Right lobe of liver (tissue), 6 donors: Measurements from ENCODE around the gene STAT6. TPM values are rescaled to one million over a fixed set of nuclear protein-coding genes. Genes with fewer than 3 reads are reported as not detected.

Experiments used
- ATAC-seq, 4 donors: fragments of 200-7000 bp; cut with Tn5 transposase; one replicate each; pipeline ENCODE4 v1.9.1; 2020; ENCODE audit warnings: mild to moderate bottlenecking in 4 of 4, moderate library complexity in 4 of 4
- DNase-seq, 3 donors: peaks; one replicate each; pipeline ENCODE4 v3.0.0-alpha.2; 2020
- H3K27ac ChIP-seq, 3 donors: fragments of 200-600 bp; one replicate each; pipeline ENCODE4 v1.8.0; 2022
- H3K27me3 ChIP-seq, 2 donors: fragments of 200-600 bp; one replicate each; pipeline ENCODE4 v1.8.0; 2022
- H3K36me3 ChIP-seq, 4 donors: fragments of 200-600 bp; sonication (generic) in 1 of 4; one replicate each; pipeline versions ENCODE4 v1.5.1 to v1.8.0; 2017 to 2022; ENCODE audit warnings: control low read depth in 1 of 4
- H3K4me1 ChIP-seq, 4 donors: fragments of 200-600 bp; sonication (generic) in 1 of 4; one replicate each; pipeline versions ENCODE4 v1.5.1 to v1.8.0; 2017 to 2022; ENCODE audit warnings: control low read depth in 1 of 4
- H3K4me3 ChIP-seq, 3 donors: fragments of 200-600 bp; one replicate each; pipeline ENCODE4 v1.8.0; 2022
- H3K9me3 ChIP-seq, 4 donors: fragments of 200-600 bp; sonication (generic) in 1 of 4; one replicate each; pipeline versions ENCODE4 v1.5.1 to v1.8.0; 2017 to 2022; ENCODE audit warnings: control low read depth in 1 of 4
- POLR2A ChIP-seq: fragments of 450-650 bp; IDR thresholded peaks from one replicate; pipeline ENCODE4 v1.6.1; 2017; ENCODE audit warnings: antibody characterized with exemption, mild to moderate bottlenecking
- WGBS: methylation state at CpG from one replicate; pipeline ENCODE4 v1.1.6; 2018; ENCODE audit warnings: low coverage, low lambda C conversion rate; ENCODE audit not compliant: insufficient coverage; ENCODE audit errors: missing lambda C conversion rate; 5-methylcytosine and 5-hydroxymethylcytosine counted together
- intact Hi-C, 2 donors: fragments of 100-400 bp; cut with DNase I; formaldehyde crosslinking; loops; one replicate each; pipeline versions ENCODE4 v1.11.2 to v1.14.1; 2022
- total RNA-seq, 6 experiments: library from RNA; depleted of rRNA in 2 of 6; stranded (reverse); fragments of >200 nt in 2 of 6; fragmentation: NEBNext Ultra II Directional in 3 of 6; extraction: Animal tissue kit (Norgen Biotek cat#: 25700) in 3 of 6; gene quantifications; one replicate each; pipeline versions ENCODE4 v1.1.0 to v1.2.4, GENCODE V29; 2016 to 2023
- TF ChIP-seq, protein P1 (sequence below), 4 donors: fragments of 200-600 bp in 3 of 4; fragments of 450-650 bp in 1 of 4; IDR thresholded peaks; one replicate each; pipeline versions ENCODE4 v1.5.1 to v1.8.0; 2016 to 2022; ENCODE audit warnings: antibody characterized with exemption in 4 of 4, mild to moderate bottlenecking in 2 of 4
- donor health status: DM: no; HTN: yes; CAD: no.
- donor health status: DM: no; HTN: no; CAD: no.
- donor health status: DM: no; HTN: no; CAD: no.
- donor health status: DM: no; HTN: yes; CAD: no.
- donor health status: DM: no; HTN: yes; CAD: no.

The STAT6 gene
- total RNA-seq, 6 experiments from 2014 or later, result 61.8 to 108 (median 94.7) TPM

DNA sequence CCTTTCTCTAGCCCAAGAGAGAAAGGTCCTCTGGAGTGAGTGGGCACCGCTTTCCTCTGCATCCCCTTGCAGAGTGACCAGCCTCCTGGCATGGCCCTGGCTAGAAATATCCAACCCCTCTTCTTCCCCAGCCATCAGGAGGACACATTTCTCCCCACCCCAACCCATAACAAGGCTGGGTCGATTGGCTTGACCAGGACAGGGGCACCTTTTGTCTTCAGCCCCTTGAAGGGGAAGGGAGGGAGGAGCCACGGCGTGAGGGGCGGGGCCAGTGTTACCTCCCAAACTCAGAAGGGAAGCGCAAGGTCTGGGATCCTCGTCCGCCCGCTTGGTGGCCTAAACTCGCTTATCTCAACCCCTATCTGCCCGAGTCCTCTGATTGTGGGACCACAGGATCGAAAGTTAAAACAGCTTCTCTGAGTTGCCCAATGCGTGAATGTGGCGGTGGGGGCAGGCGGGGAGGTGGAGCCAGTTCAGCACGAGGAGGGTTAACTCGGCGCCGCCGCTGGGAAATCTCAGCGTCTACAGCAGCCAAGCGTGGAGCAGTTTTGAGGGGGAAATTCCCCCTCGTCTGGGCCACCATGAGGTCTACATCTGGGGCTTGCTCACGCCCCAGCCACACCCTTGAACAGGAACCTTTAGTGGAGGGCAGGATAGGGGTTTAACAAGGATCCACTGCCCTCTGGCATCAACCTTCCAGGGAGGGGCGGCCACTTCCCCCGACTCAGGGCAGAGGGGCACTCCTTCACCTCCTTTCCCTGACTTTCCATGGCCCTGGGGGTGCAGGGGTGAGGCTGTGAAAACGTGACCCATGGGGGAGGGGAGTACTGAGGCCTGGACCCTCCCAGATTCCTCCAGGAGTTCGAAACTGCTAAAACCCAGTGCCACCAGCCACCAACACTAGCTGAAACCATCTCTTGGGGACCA, 795 bp downstream of the STAT6 start:
- H3K4me3 ChIP-seq, result peak overlapping the region; percentile 63 to 66 (median 66)
- intact Hi-C loops, result loop anchor here in 1 of 2 donors (5.0 kb wide), 1 partner anchor 43 kb away; no protein-coding TSS in a partner anchor
- TF ChIP-seq, protein P1, sequence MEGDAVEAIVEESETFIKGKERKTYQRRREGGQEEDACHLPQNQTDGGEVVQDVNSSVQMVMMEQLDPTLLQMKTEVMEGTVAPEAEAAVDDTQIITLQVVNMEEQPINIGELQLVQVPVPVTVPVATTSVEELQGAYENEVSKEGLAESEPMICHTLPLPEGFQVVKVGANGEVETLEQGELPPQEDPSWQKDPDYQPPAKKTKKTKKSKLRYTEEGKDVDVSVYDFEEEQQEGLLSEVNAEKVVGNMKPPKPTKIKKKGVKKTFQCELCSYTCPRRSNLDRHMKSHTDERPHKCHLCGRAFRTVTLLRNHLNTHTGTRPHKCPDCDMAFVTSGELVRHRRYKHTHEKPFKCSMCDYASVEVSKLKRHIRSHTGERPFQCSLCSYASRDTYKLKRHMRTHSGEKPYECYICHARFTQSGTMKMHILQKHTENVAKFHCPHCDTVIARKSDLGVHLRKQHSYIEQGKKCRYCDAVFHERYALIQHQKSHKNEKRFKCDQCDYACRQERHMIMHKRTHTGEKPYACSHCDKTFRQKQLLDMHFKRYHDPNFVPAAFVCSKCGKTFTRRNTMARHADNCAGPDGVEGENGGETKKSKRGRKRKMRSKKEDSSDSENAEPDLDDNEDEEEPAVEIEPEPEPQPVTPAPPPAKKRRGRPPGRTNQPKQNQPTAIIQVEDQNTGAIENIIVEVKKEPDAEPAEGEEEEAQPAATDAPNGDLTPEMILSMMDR (IDR thresholded peaks at IDR 0.05), result no peak
- TF ChIP-seq POLR2A, result no peak
- H3K27ac ChIP-seq, result peak overlapping the region; percentile 93 to 100 (median 100)
- no peaks in the 10 kb centered on the region for H3K27me3 ChIP-seq
- DNase-seq, result peak; percentile 79 to 86 (median 83)
- peaks cover 0 to 24% (median 3%) of the 10 kb centered on the region in 4 donors for H3K4me1 ChIP-seq
- ATAC-seq, result peak; percentile 44 to 56 (median 48)
- no peaks in the 10 kb centered on the region for H3K9me3 ChIP-seq
- 5% methylated on average over 14 of the region's 28 CpGs for WGBS
- peaks cover 0 to 20% (median 9%) of the 10 kb centered on the region in 4 donors for H3K36me3 ChIP-seq

DNA sequence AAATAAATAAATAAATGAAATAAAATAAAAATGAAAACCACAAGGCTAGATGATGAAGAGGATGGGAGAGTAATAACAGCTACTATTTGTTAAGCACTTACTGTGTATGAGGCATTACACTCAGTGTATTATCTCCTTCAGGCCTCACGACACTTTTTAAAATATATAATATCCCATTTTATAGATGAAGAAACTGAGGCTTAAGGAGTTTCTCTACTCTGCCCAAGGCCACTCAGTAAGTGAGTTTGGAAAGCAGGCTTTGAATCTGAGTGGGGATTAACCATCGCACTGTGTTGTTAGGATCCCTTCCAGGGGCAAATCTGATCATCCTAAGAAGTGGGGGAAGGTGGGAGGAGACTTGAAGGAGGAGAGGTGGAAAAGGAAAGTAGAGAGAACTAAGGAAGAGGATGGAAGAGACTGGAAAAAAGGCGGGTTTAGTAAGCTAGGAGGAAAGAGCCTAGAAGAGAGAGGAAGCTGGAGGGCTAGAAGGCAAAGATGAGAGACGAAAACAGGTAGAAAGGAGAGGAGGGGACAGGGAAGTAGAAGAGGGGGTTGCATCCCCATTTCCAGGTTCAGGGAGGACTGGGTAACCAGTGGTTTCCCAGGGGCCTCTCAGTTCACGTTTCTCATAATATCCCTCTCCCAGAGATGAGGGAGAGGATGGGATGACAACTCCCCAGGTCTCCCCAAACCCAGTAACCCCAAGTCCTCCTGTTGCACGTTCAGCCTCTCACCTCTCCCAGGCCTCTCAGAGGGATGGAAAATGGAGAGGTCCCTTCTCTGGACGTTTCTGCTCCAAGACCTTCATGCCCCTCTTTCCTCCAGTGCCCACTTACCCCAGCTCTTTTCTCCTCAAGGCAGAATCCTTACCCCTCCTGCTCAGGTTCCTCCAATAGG, 1.7 kb downstream of the STAT6 start:
- Histone ChIP-seq H3K36me3 (peaks cover 0 to 27% (median 12%) of the 10 kb centered on the region in 4 donors), H3K4me3 (peak overlapping the region; percentile 63 to 66 (median 66)), H3K9me3 (no peaks in the 10 kb centered on the region), H3K4me1 (peaks cover 0 to 24% (median 3%) of the 10 kb centered on the region in 4 donors), H3K27ac (peak overlapping the region; percentile 93 to 100 (median 100)), H3K27me3 (no peaks in the 10 kb centered on the region)
- DNase-seq (no peak), ATAC-seq (no peak)
- intact Hi-C loops, result loop anchor here (5.0 kb wide), 2 partner anchors 37 to 42 kb away; no protein-coding TSS in a partner anchor
- 43% methylated on average over 7 of the region's 7 CpGs for WGBS
- TF ChIP-seq, protein P1 (IDR thresholded peaks at IDR 0.05), result no peak
- no peak for TF ChIP-seq POLR2A

DNA sequence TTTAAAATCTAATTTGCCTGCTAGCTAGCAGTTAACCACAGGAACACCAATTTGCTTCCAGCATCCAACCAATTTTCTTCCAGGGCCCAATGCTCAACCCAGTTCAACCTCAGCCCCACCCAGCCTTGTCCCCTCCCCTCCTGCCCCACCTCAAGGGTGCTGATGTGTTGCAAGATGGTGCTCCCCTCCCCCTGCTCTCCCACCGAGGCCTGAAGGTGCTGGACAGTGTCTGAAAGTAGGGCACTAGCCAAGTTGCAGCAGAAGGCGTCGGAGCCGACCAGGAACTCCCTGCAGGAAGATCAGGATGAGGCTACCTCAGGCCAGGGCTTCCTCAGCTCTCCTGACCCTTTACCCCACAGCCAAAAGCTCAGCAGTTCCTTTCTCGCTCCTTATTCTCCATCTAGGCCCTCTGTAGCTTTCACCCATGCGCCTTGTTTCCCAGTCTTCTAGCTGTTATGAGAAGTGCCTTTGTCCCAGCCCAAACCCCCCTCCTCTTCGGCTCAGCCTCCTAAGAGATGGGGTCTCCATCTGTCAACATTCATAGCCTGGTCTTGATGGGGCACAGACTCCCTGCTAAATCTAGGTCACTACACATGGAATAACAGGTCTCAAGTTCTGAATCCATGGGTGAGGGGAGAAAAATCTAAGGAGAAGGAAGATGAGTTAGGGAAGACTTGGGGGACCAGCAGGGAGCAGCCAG, 3.6 kb downstream of the STAT6 start:
- intact Hi-C loops, result loop anchor here in 1 of 2 donors (5.0 kb wide), 1 partner anchor 35 kb away; no protein-coding TSS in a partner anchor
- no peak for TF ChIP-seq POLR2A
- peaks cover 0 to 36% (median 15%) of the 10 kb centered on the region in 4 donors for H3K36me3 ChIP-seq
- H3K27ac ChIP-seq, result no peak overlapping the region
- H3K4me1 ChIP-seq, result peaks cover 0 to 36% (median 8%) of the 10 kb centered on the region in 4 donors
- DNase-seq (no peak), ATAC-seq (no peak)
- H3K27me3 ChIP-seq, result no peaks in the 10 kb centered on the region
- no peak overlapping the region for H3K4me3 ChIP-seq
- no peaks in the 10 kb centered on the region for H3K9me3 ChIP-seq
- WGBS, result 76% methylated on average over 7 of the region's 7 CpGs

DNA sequence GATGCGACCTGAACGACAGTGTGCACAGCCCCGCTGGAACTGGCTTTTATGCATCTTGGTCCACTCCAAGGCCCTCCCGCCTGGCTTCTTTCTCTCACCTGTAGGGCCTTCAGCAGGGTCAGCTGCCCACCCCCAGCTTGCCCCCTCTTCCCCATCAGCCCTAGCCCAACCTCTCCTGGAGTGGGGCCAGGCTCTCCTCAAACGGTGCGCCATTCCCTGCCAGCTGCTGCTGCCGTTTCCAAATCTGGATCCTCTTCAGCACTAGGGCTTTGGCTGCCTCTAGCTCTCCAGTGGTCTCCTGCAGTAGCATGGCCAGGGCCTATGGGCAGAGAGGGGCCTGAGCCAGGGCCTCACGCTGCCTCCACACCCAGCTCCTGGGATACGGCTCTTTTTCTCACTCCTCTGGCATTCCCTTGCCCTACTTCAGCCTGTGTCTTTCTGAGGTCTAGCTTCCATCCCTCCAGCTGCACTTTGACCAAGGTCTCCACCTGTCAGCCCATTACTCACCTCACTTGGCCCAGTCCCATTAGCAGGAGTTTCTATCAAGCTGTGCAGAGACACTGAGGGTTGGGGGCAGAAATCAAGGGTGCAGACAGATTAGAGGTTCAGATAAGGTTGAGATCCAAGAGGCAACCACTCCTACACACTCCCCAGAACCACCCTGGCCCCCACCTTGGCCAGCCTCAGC, 5.0 kb downstream of the STAT6 start:
- Histone ChIP-seq H3K9me3 (no peaks in the 10 kb centered on the region), H3K36me3 (peaks cover 0 to 36% (median 15%) of the 10 kb centered on the region in 4 donors), H3K4me3 (no peak overlapping the region), H3K27ac (no peak overlapping the region), H3K4me1 (peaks cover 0 to 44% (median 16%) of the 10 kb centered on the region in 4 donors), H3K27me3 (no peaks in the 10 kb centered on the region)
- DNase-seq (no peak), ATAC-seq (no peak)
- 28% methylated on average over 3 of the region's 9 CpGs for WGBS
- intact Hi-C loops, result loop anchor here in 1 of 2 donors (5.0 kb wide), 1 partner anchor 34 kb away; no protein-coding TSS in a partner anchor
- no peak for TF ChIP-seq POLR2A
- TF ChIP-seq, protein P1 (IDR thresholded peaks at IDR 0.05), result no peak
